Breast epithelium (tissue), 3 donors: ENCODE results near the gene TOPBP1.

ENCODE experiments used
- CTCF ChIP-seq, 3 donors: fragments of 450-650 bp; IDR thresholded peaks; one replicate each; pipeline ENCODE4 v1.5.1; 2016 to 2017; ENCODE audit warnings: antibody characterized with exemption in 3 of 3, mild to moderate bottlenecking in 3 of 3, moderate library complexity in 3 of 3
- POLR2AphosphoS5 ChIP-seq, 3 donors: sonication (generic); formaldehyde crosslinking; IDR thresholded peaks; one replicate each; pipeline ENCODE4 v1.6.1; 2017; ENCODE audit warnings: antibody characterized with exemption in 3 of 3

GRCh38 chr3:133607816-133608215 lies 53.9 kb downstream of the TOPBP1 start:
- no peak for TF ChIP-seq CTCF (IDR thresholded peaks at IDR 0.05)
- no peak for TF ChIP-seq POLR2AphosphoS5 (IDR thresholded peaks at IDR 0.05)
